H1 (cell line): ENCODE measurements around the gene AFG1L. TPM values are rescaled to one million over a fixed set of nuclear protein-coding genes. Genes with fewer than 3 reads are reported as not detected.

Experiments used
- CTCF ChIA-PET: fragments of 300-600 bp; sonication (Branson Sonifier 250); formaldehyde crosslinking; loops from one replicate; lab custom pipeline; 2021; ENCODE audit not compliant: partially characterized antibody; lab: Charles Lee
- POLR2A ChIA-PET: fragments of 300-600 bp; sonication (Branson Sonifier 250); formaldehyde crosslinking; loops from one replicate; lab custom pipeline; 2021; ENCODE audit warnings: inconsistent platforms; ENCODE audit not compliant: partially characterized antibody; lab: Charles Lee
- DNase-seq, 2 experiments: peaks; one replicate each; pipeline versions ENCODE4 v3.0.0 to v3.0.0-alpha.2; 2010 to 2022; ENCODE audit warnings: low spot score in 2 of 2, low read depth in 1 of 2, mixed read lengths in 1 of 2
- FAIRE-seq: peaks from 2 replicates; lab custom pipeline; 2011; peaks lifted over from hg19 to GRCh38; lab: Jason Lieb, UNC
- H2AFZ ChIP-seq: 2 replicates; pipeline ENCODE4 v1.8.1; 2012; ENCODE audit warnings: low read length, inconsistent platforms
- H2AK5ac ChIP-seq: 2 replicates; pipeline ENCODE4 v1.6.1; 2013; ENCODE audit warnings: low read depth, low read length
- H2BK120ac ChIP-seq: replicated peaks from 2 replicates; pipeline ENCODE3; 2013; ENCODE audit warnings: low read depth, low read length, inconsistent platforms
- H2BK12ac ChIP-seq: 2 replicates; pipeline ENCODE4 v1.6.1; 2013; ENCODE audit warnings: low read depth, low read length
- H2BK15ac ChIP-seq: 2 replicates; pipeline ENCODE4 v1.6.1; 2013; ENCODE audit warnings: low read length
- H2BK20ac ChIP-seq: 2 replicates; pipeline ENCODE4 v1.6.1; 2013; ENCODE audit warnings: low read length
- H2BK5ac ChIP-seq: 2 replicates; pipeline ENCODE4 v1.6.1; 2013; ENCODE audit warnings: low read depth, low read length
- H3K14ac ChIP-seq: 2 replicates; pipeline ENCODE4 v1.6.1; 2013; ENCODE audit warnings: inconsistent platforms; ENCODE audit not compliant: insufficient read length
- H3K18ac ChIP-seq: 2 replicates; pipeline ENCODE4 v1.6.1; 2013; ENCODE audit warnings: low read length; ENCODE audit errors: extremely low read depth
- H3K23ac ChIP-seq: 2 replicates; pipeline ENCODE4 v1.6.1; 2013; ENCODE audit warnings: inconsistent platforms; ENCODE audit not compliant: insufficient read length
- H3K23me2 ChIP-seq: 2 replicates; pipeline ENCODE4 v1.6.1; 2013; ENCODE audit warnings: low read depth, low read length
- H3K27ac ChIP-seq: 2 replicates; pipeline ENCODE4 v1.6.1; 2011; ENCODE audit warnings: low read depth, low read length, inconsistent platforms
- H3K27me3 ChIP-seq, 4 experiments: replicated peaks in 1 of 4; 1 replicate in 1 of 4; 2 replicates in 3 of 4; pipeline versions ENCODE4 v1.6.1 to v1.8.1; 2011 to 2013; ENCODE audit warnings: low read length in 3 of 4, mild to moderate bottlenecking in 3 of 4, inconsistent platforms in 2 of 4, mixed read lengths in 2 of 4, moderate library complexity in 1 of 4; ENCODE audit not compliant: control insufficient read depth in 3 of 4, insufficient read depth in 3 of 4; ENCODE audit errors: extremely low read depth in 1 of 4
- H3K36me3 ChIP-seq, 4 experiments: 2 replicates each; pipeline versions ENCODE4 v1.6.1 to v1.8.1; 2011 to 2013; ENCODE audit warnings: mild to moderate bottlenecking in 4 of 4, low read length in 3 of 4, moderate library complexity in 2 of 4, control low read depth in 1 of 4, inconsistent platforms in 1 of 4; ENCODE audit not compliant: insufficient read depth in 4 of 4, control insufficient read depth in 2 of 4
- H3K4ac ChIP-seq: replicated peaks from 2 replicates; pipeline ENCODE3; 2013; ENCODE audit warnings: low read length, low read depth, mixed read lengths, inconsistent platforms; ENCODE audit not compliant: insufficient read length
- H3K4me1 ChIP-seq, 4 experiments: replicated peaks in 1 of 4; 1 replicate in 1 of 4; 2 replicates in 3 of 4; pipeline versions ENCODE4 v1.6.1 to v1.8.1; 2011 to 2013; ENCODE audit warnings: low read length in 3 of 4, inconsistent platforms in 2 of 4, mixed read lengths in 1 of 4; ENCODE audit not compliant: insufficient read depth in 4 of 4, control insufficient read depth in 3 of 4
- H3K4me2 ChIP-seq, 2 experiments: 2 replicates each; pipeline versions ENCODE4 v1.6.1 to v1.8.1; 2011 to 2013; ENCODE audit warnings: low read depth in 2 of 2, low read length in 2 of 2, control low read depth in 1 of 2, inconsistent platforms in 1 of 2, mild to moderate bottlenecking in 1 of 2; ENCODE audit not compliant: insufficient read depth in 1 of 2
- H3K4me3 ChIP-seq, 4 experiments: fragments of 200-600, 300-600 bp in 1 of 4; sonication (generic), shearing (Covaris generic), sonication (Bioruptor Twin) in 1 of 4; 2 replicates each; pipeline versions ENCODE4 v1.5.1 to v1.8.1; 2011 to 2016; ENCODE audit warnings: low read length in 4 of 4, low read depth in 3 of 4, control low read depth in 2 of 4, inconsistent platforms in 2 of 4, mild to moderate bottlenecking in 2 of 4, mixed read lengths in 1 of 4, moderate library complexity in 1 of 4; ENCODE audit not compliant: insufficient read depth in 2 of 4; ENCODE audit errors: extremely low read depth in 1 of 4
- H3K56ac ChIP-seq: replicated peaks from 2 replicates; pipeline ENCODE3; 2013; ENCODE audit warnings: low read depth, mild to moderate bottlenecking, mixed read lengths, low read length, inconsistent platforms; ENCODE audit not compliant: insufficient read length
- H3K79me1 ChIP-seq: 2 replicates; pipeline ENCODE4 v1.6.1; 2013; ENCODE audit warnings: low read depth, low read length, control low read depth
- H3K79me2 ChIP-seq, 2 experiments: 2 replicates each; pipeline versions ENCODE4 v1.6.1 to v1.8.1; 2012 to 2013; ENCODE audit warnings: low read length in 2 of 2, mild to moderate bottlenecking in 2 of 2, inconsistent platforms in 1 of 2; ENCODE audit not compliant: insufficient read depth in 2 of 2, control insufficient read depth in 1 of 2
- H3K9ac ChIP-seq, 4 experiments: replicated peaks in 1 of 4; 1 replicate in 1 of 4; 2 replicates in 3 of 4; pipeline versions ENCODE4 v1.6.1 to v1.8.1; 2011 to 2013; ENCODE audit warnings: low read depth in 3 of 4, low read length in 3 of 4, control low read depth in 2 of 4, mild to moderate bottlenecking in 2 of 4, moderate library complexity in 2 of 4, inconsistent platforms in 1 of 4; ENCODE audit errors: extremely low read depth in 1 of 4
- H3K9me3 ChIP-seq, 2 experiments: 2 replicates each; pipeline versions ENCODE4 v1.6.1 to v1.8.1; 2012 to 2013; ENCODE audit warnings: mild to moderate bottlenecking in 2 of 2, moderate library complexity in 2 of 2, control low read depth in 1 of 2, inconsistent platforms in 1 of 2, low read depth in 1 of 2, low read length in 1 of 2, mixed read lengths in 1 of 2; ENCODE audit not compliant: insufficient read depth in 2 of 2
- H4K20me1 ChIP-seq, 2 experiments: replicated peaks in 1 of 2; 2 replicates each; pipeline versions ENCODE3 to v1.8.1; 2011 to 2013; ENCODE audit warnings: inconsistent platforms in 2 of 2, low read length in 2 of 2, mild to moderate bottlenecking in 1 of 2; ENCODE audit not compliant: insufficient read depth in 2 of 2, control insufficient read depth in 1 of 2
- H4K5ac ChIP-seq: 2 replicates; pipeline ENCODE4 v1.6.1; 2013; ENCODE audit warnings: low read length, low read depth, mixed read lengths, inconsistent platforms; ENCODE audit not compliant: insufficient read length
- H4K8ac ChIP-seq: 2 replicates; pipeline ENCODE4 v1.8.0; 2013; ENCODE audit warnings: mild to moderate bottlenecking, moderate library complexity, low read length, inconsistent platforms; ENCODE audit not compliant: insufficient read depth; ENCODE audit errors: extremely low read depth
- H4K91ac ChIP-seq: replicated peaks from 2 replicates; pipeline ENCODE3; 2013; ENCODE audit warnings: low read length, mixed read lengths, inconsistent platforms; ENCODE audit not compliant: insufficient read length
- BACH1 ChIP-seq: IDR thresholded peaks from 2 replicates; pipeline ENCODE4 v1.6.1; 2012; ENCODE audit warnings: low read length, improper control_type of control experiment
- CBX8 ChIP-seq: fragments of 300-800, 300-1000 bp; sonication (generic); IDR thresholded peaks from 2 replicates; pipeline ENCODE4 v1.7.1; 2016; ENCODE audit warnings: low read depth, low read length, borderline replicate concordance
- EGR1 ChIP-seq: IDR thresholded peaks from 2 replicates; pipeline ENCODE4 v1.6.1; 2011; ENCODE audit warnings: low read depth, low read length, borderline replicate concordance
- EZH2 ChIP-seq: fragments of 200-600 bp; sonication (generic); IDR thresholded peaks from 2 replicates; pipeline ENCODE4 v1.7.1; 2012; ENCODE audit warnings: low read depth, mild to moderate bottlenecking, moderate library complexity, low read length, inconsistent platforms; ENCODE audit not compliant: severe bottlenecking
- KDM4A ChIP-seq: IDR thresholded peaks from one replicate; pipeline ENCODE4 v1.7.1; 2012; ENCODE audit warnings: low read depth, mild to moderate bottlenecking, moderate library complexity, low read length, inconsistent platforms; ENCODE audit not compliant: severe bottlenecking
- RFX5 ChIP-seq: IDR thresholded peaks from 2 replicates; pipeline ENCODE4 v1.6.1; 2011; ENCODE audit warnings: low read depth, low read length, improper control_type of control experiment, borderline replicate concordance
- WGBS, 2 experiments: shearing (Covaris generic) in 1 of 2; methylation state at CpG; one replicate each; pipeline versions ENCODE4 v1.1.6 to v1.1.7; 2013 to 2015; ENCODE audit warnings: low lambda C conversion rate in 2 of 2, mixed read lengths in 2 of 2, inconsistent platforms in 1 of 2, low coverage in 1 of 2, missing lambda C conversion rate in 1 of 2; ENCODE audit not compliant: insufficient replicate concordance in 2 of 2, insufficient coverage in 1 of 2, insufficient read length in 1 of 2; ENCODE audit errors: extremely low coverage in 1 of 2, missing lambda C conversion rate in 1 of 2; 5-methylcytosine and 5-hydroxymethylcytosine counted together
- polyA plus RNA-seq, 7 experiments: library from polyadenylated mRNA; depleted of rRNA in 3 of 7; stranded (reverse) in 5 of 7; unstranded in 2 of 7; fragments of >200 nt in 5 of 7; fragments of 200-250 nt in 2 of 7; gene quantifications; 1 replicate in 5 of 7; 2 replicates in 1 of 7; 4 replicates in 1 of 7; pipeline versions ENCODE4 v1.2.1 to v1.2.3, GENCODE V29; 2011 to 2013; ENCODE audit warnings: missing spikeins in 2 of 7, mixed read lengths in 2 of 7
- total RNA-seq: library from RNA; stranded (reverse); fragmentation: NEBNext Ultra II Directional; extraction: Animal tissue kit (Norgen Biotek cat#: 25700); gene quantifications from 2 replicates; pipeline ENCODE4 v1.2.1, GENCODE V29; 2021
- TF ChIP-seq, protein P1 (sequence below), 3 experiments: IDR thresholded peaks; 1 replicate in 2 of 3; 2 replicates in 1 of 3; pipeline versions ENCODE4 v1.5.1 to v1.6.1; 2011; ENCODE audit warnings: low read length in 3 of 3, mild to moderate bottlenecking in 3 of 3, inconsistent platforms in 2 of 3, low read depth in 1 of 3, moderate library complexity in 1 of 3; ENCODE audit not compliant: insufficient read depth in 1 of 3; ENCODE audit errors: control extremely low read depth in 1 of 3
- TF ChIP-seq, protein P2 (sequence below): IDR thresholded peaks from 2 replicates; pipeline ENCODE4 v1.6.1; 2012; ENCODE audit warnings: low read length, inconsistent platforms

AFG1L gene
- total and polyA plus RNA-seq, 2 of the 8 experiments (the other 6 are each of a cell fraction or from before 2014, with no cell fraction given): 0.98 to 5.7 TPM

- Histone ChIP-seq H3K9me3 (no peaks in the 10 kb centered on the region), H4K8ac (no peak overlapping the region), H2BK20ac (no peak overlapping the region), H2AFZ (no peak overlapping the region), H3K14ac (no peak overlapping the region), H3K79me1 (no peaks in the 10 kb centered on the region), H2BK12ac (no peak overlapping the region), H4K5ac (no peak overlapping the region), H2BK120ac (no peak overlapping the region), H3K27me3 (no peaks in the 10 kb centered on the region), H3K9ac (no peak overlapping the region), H3K23me2 (no peaks in the 10 kb centered on the region), H3K18ac (no peak overlapping the region), H3K23ac (no peak overlapping the region), H3K4me3 (no peak overlapping the region), H4K20me1 (no peaks in the 10 kb centered on the region), H2AK5ac (no peak overlapping the region), H3K36me3 (no peaks in the 10 kb centered on the region), H3K27ac (no peak overlapping the region), H4K91ac (no peak overlapping the region), H3K4me1 (no peaks in the 10 kb centered on the region), H2BK5ac (no peak overlapping the region), H3K56ac (no peak overlapping the region), H2BK15ac (no peak overlapping the region), H3K79me2 (no peaks in the 10 kb centered on the region), H3K4ac (no peak overlapping the region), H3K4me2 (no peak overlapping the region)
- FAIRE-seq: no peak
- WGBS, 2 experiments: 92% methylated on average over 2 of the region's 2 CpGs; no CpG with 5 or more reads in 1 of the 2 experiments
- CTCF ChIA-PET: interaction anchor here (1.6 to 9.8 kb wide), 2 partner anchors 16 to 21 kb away, joined by 3 to 53 read pairs; no protein-coding TSS in a partner anchor
- POLR2A ChIA-PET: interaction anchor here (0.7 to 0.8 kb wide), 2 partner anchors 11 to 181 kb away, joined by 3 read pairs; no protein-coding TSS in a partner anchor
- DNase-seq: no peak
- TF ChIP-seq, protein P1, sequence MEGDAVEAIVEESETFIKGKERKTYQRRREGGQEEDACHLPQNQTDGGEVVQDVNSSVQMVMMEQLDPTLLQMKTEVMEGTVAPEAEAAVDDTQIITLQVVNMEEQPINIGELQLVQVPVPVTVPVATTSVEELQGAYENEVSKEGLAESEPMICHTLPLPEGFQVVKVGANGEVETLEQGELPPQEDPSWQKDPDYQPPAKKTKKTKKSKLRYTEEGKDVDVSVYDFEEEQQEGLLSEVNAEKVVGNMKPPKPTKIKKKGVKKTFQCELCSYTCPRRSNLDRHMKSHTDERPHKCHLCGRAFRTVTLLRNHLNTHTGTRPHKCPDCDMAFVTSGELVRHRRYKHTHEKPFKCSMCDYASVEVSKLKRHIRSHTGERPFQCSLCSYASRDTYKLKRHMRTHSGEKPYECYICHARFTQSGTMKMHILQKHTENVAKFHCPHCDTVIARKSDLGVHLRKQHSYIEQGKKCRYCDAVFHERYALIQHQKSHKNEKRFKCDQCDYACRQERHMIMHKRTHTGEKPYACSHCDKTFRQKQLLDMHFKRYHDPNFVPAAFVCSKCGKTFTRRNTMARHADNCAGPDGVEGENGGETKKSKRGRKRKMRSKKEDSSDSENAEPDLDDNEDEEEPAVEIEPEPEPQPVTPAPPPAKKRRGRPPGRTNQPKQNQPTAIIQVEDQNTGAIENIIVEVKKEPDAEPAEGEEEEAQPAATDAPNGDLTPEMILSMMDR (IDR thresholded peaks at IDR 0.05; ENCODE audit: control extremely low read depth in 1 of 3, insufficient read depth in 1 of 3, low read depth in 1 of 3, low read length in 3 of 3): no peak
- TF ChIP-seq RFX5: no peak
- no peak for TF ChIP-seq KDM4A
- TF ChIP-seq EGR1: no peak
- no peak for TF ChIP-seq EZH2
- TF ChIP-seq CBX8: no peak
- TF ChIP-seq, protein P2, sequence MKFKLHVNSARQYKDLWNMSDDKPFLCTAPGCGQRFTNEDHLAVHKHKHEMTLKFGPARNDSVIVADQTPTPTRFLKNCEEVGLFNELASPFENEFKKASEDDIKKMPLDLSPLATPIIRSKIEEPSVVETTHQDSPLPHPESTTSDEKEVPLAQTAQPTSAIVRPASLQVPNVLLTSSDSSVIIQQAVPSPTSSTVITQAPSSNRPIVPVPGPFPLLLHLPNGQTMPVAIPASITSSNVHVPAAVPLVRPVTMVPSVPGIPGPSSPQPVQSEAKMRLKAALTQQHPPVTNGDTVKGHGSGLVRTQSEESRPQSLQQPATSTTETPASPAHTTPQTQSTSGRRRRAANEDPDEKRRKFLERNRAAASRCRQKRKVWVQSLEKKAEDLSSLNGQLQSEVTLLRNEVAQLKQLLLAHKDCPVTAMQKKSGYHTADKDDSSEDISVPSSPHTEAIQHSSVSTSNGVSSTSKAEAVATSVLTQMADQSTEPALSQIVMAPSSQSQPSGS: no peak
- no peak for TF ChIP-seq BACH1
These were observed 181.5 kb downstream of the AFG1L start for GRCh38 chr6:108476376-108476775.
